Left lung (tissue), 10 donors: ENCODE results near the gene KRTAP5-8. TPM values are rescaled to one million over a fixed set of nuclear protein-coding genes. Genes with fewer than 3 reads are reported as not detected.

Experiments used
- ATAC-seq: fragments of 200-7000 bp; cut with Tn5 transposase; one replicate; pipeline ENCODE4 v1.9.1; 2020; ENCODE audit warnings: moderate library complexity
- DNase-seq, 4 donors: peaks; one replicate each; pipeline ENCODE4 v3.0.0-alpha.2; 2013 to 2020
- H3K27ac ChIP-seq, 2 donors: fragments of 200-600 bp; sonication (generic) in 1 of 2; one replicate each; pipeline versions ENCODE4 v1.5.0 to v1.8.0; 2020 to 2021
- H3K27me3 ChIP-seq, 2 donors: fragments of 200-600 bp; sonication (generic) in 1 of 2; one replicate each; pipeline versions ENCODE4 v1.5.0 to v1.8.0; 2020 to 2021
- H3K36me3 ChIP-seq, 2 donors: fragments of 200-600 bp; sonication (generic) in 1 of 2; one replicate each; pipeline versions ENCODE4 v1.5.0 to v1.8.0; 2020 to 2021
- H3K4me1 ChIP-seq, 2 donors: fragments of 200-600 bp; one replicate each; pipeline ENCODE4 v1.8.0; 2021
- H3K4me3 ChIP-seq, 2 donors: fragments of 200-600 bp; sonication (generic) in 1 of 2; one replicate each; pipeline versions ENCODE4 v1.5.0 to v1.8.0; 2020 to 2021; ENCODE audit warnings: mild to moderate bottlenecking in 1 of 2
- H3K9me3 ChIP-seq, 2 donors: fragments of 200-600 bp; sonication (generic) in 1 of 2; one replicate each; pipeline versions ENCODE4 v1.5.0 to v1.8.0; 2020 to 2021
- CTCF ChIP-seq, 2 donors: fragments of 200-600 bp; sonication (generic) in 1 of 2; IDR thresholded peaks; one replicate each; pipeline versions ENCODE4 v1.5.0 to v1.8.0; 2021; ENCODE audit warnings: antibody characterized with exemption in 2 of 2
- intact Hi-C, 2 donors: fragments of 100-400 bp; cut with DNase I; formaldehyde crosslinking; loops; one replicate each; pipeline versions ENCODE4 v1.11.2 to v1.14.2; 2022
- polyA plus RNA-seq, 6 donors: library from polyadenylated mRNA; unstranded; fragments of 120-200 nt; gene quantifications; one replicate each; pipeline ENCODE4 v1.2.1, GENCODE V29; 2013; ENCODE audit not compliant: insufficient read length in 6 of 6
- total RNA-seq, 2 donors: library from RNA; stranded (reverse); fragmentation: NEBNext Ultra II Directional; extraction: Animal tissue kit (Norgen Biotek cat#: 25700); gene quantifications; one replicate each; pipeline ENCODE4 v1.2.1, GENCODE V29; 2021
- donor health status: DM: no; HTN: yes; CAD: no.
- donor health status: DM: no; HTN: no; CAD: no.

Gene KRTAP5-8
- total and polyA plus RNA-seq, 8 donors: 0.21 to 0.49 (median 0.31) TPM; not detected in 5

- H3K27me3 ChIP-seq: no peaks in the 10 kb centered on the region
- H3K27ac ChIP-seq: no peak overlapping the region
- DNase-seq (no peak), ATAC-seq (no peak)
- no peaks in the 10 kb centered on the region for H3K9me3 ChIP-seq
- no peak overlapping the region for H3K4me3 ChIP-seq
- H3K36me3 ChIP-seq: no peaks in the 10 kb centered on the region
- no peaks in the 10 kb centered on the region for H3K4me1 ChIP-seq
- intact Hi-C loops: no loop called here
- TF ChIP-seq CTCF (IDR thresholded peaks at IDR 0.05): no peak
Observed at GRCh38 chr11:71557257-71557656, 19.4 kb downstream of the KRTAP5-8 start.

- peaks cover 0 to 7% of the 10 kb centered on the region in 2 donors for H3K27me3 ChIP-seq
- intact Hi-C loops: no loop called here
- no peak for TF ChIP-seq CTCF (IDR thresholded peaks at IDR 0.05)
- H3K4me1 ChIP-seq: no peaks in the 10 kb centered on the region
- DNase-seq (no peak), ATAC-seq (no peak)
- H3K27ac ChIP-seq: no peak overlapping the region
- no peaks in the 10 kb centered on the region for H3K9me3 ChIP-seq
- no peaks in the 10 kb centered on the region for H3K36me3 ChIP-seq
- no peak overlapping the region for H3K4me3 ChIP-seq
Observed at GRCh38 chr11:71558996-71559395, 21.2 kb downstream of the KRTAP5-8 start.

GRCh38 chr11:71562120-71562519, 24.3 kb downstream of the KRTAP5-8 start:
- no peaks in the 10 kb centered on the region for H3K9me3 ChIP-seq
- no peak overlapping the region for H3K4me3 ChIP-seq
- ATAC-seq (no peak), DNase-seq (no peak)
- peaks cover 0 to 17% of the 10 kb centered on the region in 2 donors for H3K27me3 ChIP-seq
- no peak overlapping the region for H3K27ac ChIP-seq
- TF ChIP-seq CTCF (IDR thresholded peaks at IDR 0.05): no peak
- intact Hi-C loops: no loop called here
- no peaks in the 10 kb centered on the region for H3K4me1 ChIP-seq
- H3K36me3 ChIP-seq: no peaks in the 10 kb centered on the region

- peak; percentile 34 for ATAC-seq
- intact Hi-C loops: no loop called here
Observed at GRCh38 chr11:71563406-71563805, 25.6 kb downstream of the KRTAP5-8 start.

GRCh38 chr11:71564430-71564829, 26.6 kb downstream of the KRTAP5-8 start:
- no peaks in the 10 kb centered on the region for H3K36me3 ChIP-seq
- H3K4me3 ChIP-seq: no peak overlapping the region
- intact Hi-C loops: no loop called here
- TF ChIP-seq CTCF (IDR thresholded peaks at IDR 0.05): no peak
- no peak for DNase-seq
- H3K4me1 ChIP-seq: no peaks in the 10 kb centered on the region
- peaks cover 0 to 17% of the 10 kb centered on the region in 2 donors for H3K27me3 ChIP-seq
- no peaks in the 10 kb centered on the region for H3K9me3 ChIP-seq
- no peak for ATAC-seq
- no peak overlapping the region for H3K27ac ChIP-seq

More at GRCh38 chr11:71563406-71563805, 25.6 kb downstream of the KRTAP5-8 start:
- Histone ChIP-seq H3K4me3 (no peak overlapping the region), H3K4me1 (no peaks in the 10 kb centered on the region), H3K9me3 (no peaks in the 10 kb centered on the region), H3K27me3 (peaks cover 0 to 17% of the 10 kb centered on the region in 2 donors), H3K36me3 (no peaks in the 10 kb centered on the region), H3K27ac (no peak overlapping the region)
- peak in 1 of 4 donors; percentile 7 for DNase-seq
- TF ChIP-seq CTCF (IDR thresholded peaks at IDR 0.05): peak; percentile 12 to 24
